KOPT-K1 (cell line): Measurements from ENCODE around the gene WDR48.

ENCODE experiments used
- H3K27ac ChIP-seq: fragments of 200-600 bp; sonication (generic); 2 replicates; pipeline ENCODE4 v1.5.1; 2016; ENCODE audit warnings: antibody characterized with exemption, mild to moderate bottlenecking, low read depth, low read length; ENCODE audit not compliant: poor library complexity, severe bottlenecking
- H3K36me3 ChIP-seq: fragments of 200-600 bp; sonication (generic); 2 replicates; pipeline ENCODE4 v1.5.1; 2017; ENCODE audit warnings: antibody characterized with exemption, mild to moderate bottlenecking, low read length, moderate library complexity; ENCODE audit not compliant: insufficient read depth
- H3K9me3 ChIP-seq: fragments of 200-600 bp; sonication (generic); 2 replicates; pipeline ENCODE4 v1.5.1; 2017; ENCODE audit warnings: antibody characterized with exemption, low read length, mild to moderate bottlenecking; ENCODE audit not compliant: insufficient read depth, poor library complexity, severe bottlenecking

WDR48 gene

DNA sequence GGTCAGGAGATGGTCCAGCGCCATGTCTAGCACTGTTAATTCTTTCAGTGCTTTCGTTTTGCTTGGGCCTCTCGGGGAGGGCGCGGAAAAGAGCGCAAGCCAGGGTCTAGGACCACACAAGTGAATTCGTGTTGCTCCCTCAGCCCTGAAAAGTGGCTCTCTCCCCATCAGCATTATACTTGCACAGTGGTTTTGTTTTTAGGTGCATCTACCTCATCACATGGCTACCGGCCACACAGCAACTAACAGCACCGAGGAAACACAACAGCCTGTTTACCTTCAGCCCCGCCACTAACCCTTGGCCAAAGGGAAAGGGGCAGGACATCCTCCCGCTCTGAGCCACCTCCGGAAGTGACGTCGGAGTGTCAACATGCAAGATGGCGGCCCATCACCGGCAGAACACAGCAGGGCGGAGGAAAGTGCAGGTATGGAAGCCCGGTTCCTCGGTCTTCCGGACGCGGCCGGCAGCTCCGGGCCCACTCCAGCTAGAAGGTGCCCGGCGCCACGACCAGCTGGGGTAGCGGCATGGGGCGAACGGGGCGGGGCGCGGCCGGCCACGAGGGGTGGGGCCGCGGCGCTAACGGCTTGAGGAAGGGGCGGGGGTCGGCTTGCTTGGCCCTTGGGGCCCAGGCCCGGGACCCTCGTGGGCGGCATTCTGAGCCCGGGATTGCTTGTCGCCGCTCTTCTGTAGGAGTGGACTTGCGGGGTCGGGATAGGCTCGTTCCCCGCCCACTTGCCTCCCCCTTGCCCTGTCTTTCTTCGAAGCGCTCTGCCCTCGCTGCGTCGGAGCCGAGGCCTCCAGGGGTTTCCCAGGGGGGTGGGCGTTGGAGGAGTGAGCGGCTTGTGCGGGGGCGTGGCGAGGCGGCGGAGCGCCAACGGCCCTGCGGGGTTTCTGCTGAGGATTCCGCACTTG is at the start of gene WDR48, which contains the start of gene SCN11A:
Gene WDR48 (plus strand): TSS at position 368 of the 913 bp plus-strand sequence. CDS start 10 bp downstream, at position 378.
Gene SCN11A (minus strand): TSS at position 296 of the 913 bp plus-strand sequence. CDS start 101,582 bp downstream, outside the sequence.
- H3K27ac ChIP-seq: peak within 1 kb of the TSS; percentile 74
- H3K9me3 ChIP-seq: no peaks in the 10 kb centered on the region
- H3K36me3 ChIP-seq: no peaks in the 10 kb centered on the region

DNA sequence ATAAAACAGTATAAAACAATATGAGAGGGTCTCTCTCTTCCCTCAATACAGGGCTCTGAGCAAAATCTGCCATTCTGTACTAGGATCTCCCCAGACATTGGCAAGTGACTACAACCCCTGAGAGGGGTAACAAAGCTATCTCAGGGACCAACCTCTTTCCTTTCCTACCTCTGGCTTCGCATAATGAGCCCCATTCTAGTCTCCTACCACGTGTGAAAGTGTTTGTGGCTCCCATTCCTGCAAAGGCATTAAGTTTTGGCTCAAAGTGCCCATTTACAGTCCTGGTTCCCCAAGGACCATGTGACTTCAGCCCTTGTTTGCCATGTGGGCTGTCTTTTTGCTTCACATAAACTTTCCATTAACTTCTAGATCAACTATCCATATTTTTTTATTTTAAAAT is 46.5 kb upstream of the WDR48 start:
- H3K9me3 ChIP-seq: no peaks in the 10 kb centered on the region
- H3K36me3 ChIP-seq: no peaks in the 10 kb centered on the region
- H3K27ac ChIP-seq: no peak overlapping the region

DNA sequence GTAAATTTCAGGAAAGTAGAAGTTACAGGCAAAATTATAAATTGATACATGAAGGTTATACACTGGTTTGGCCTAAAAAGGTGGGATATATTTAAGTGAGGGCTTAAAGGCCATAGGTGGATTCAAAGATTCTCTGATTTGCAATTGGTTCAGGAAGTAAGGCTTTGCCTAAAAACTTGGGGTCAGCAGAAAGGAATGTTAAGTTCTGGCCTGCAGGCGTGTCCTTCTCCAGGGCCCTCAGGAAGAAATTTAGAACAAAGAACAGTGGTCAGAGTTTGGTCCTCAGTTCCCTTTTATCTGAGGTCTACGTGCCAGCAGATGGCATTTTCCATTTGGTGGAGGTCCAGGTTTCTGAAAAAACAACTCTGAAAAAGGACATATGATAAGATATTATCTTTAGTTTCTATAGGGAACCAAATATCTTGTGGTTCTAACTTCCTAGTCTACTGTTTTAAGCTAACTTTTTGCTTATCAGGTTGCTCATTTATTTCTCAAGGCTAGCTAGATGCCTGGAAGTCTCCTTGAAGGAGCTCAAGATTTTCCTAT is 40.6 kb upstream of the WDR48 start:
- Histone ChIP-seq H3K9me3 (no peaks in the 10 kb centered on the region), H3K27ac (no peak overlapping the region), H3K36me3 (no peaks in the 10 kb centered on the region)

DNA sequence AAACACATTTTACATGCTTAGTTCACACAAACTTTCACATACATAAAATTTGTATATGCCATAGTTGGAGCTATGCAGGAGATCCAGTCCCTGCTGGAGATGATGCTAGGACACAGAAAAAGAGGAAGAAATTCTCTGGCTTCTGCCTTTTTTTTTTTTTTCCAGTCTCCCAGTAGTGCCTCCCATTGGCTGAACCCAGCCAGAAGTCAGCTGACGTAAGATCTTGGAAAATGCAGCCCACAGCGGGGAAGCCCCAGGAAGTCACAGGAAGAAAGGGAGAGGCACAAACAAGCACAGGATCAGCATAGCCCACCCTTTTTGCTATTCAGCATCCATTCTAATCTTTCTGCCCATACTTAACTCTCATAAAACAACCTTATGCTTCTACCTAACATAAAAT is 38.5 kb upstream of the WDR48 start:
- Histone ChIP-seq H3K36me3 (no peaks in the 10 kb centered on the region), H3K27ac (no peak overlapping the region), H3K9me3 (no peaks in the 10 kb centered on the region)

DNA sequence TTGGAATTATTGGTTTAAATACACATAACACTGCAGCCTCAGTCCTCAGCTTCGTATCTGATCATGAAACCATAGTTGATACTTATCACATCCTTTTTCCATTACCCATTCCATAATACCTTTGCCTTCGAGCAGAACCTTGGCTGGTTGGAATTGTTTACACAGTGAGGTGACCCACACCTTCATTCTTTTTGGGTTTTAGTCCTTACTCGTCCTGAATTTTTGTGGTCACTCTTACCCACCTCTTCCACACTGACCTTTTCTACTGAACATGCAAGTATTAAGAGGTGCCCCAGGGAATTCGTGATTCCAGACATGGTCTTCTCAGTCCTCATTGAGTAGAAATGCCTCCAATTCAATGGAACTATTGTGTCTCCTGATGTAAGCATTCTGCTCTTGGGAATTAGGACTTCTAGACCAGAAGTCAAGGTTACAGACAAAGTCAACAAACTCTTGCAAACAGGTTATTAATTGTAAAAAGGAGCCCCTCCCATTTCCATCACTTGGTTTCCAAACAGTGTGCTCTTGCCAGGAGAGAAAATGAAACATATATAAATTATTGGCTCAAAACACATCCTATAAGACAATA is 37.8 kb upstream of the WDR48 start:
- Histone ChIP-seq H3K27ac (no peak overlapping the region), H3K36me3 (no peaks in the 10 kb centered on the region), H3K9me3 (no peaks in the 10 kb centered on the region)

DNA sequence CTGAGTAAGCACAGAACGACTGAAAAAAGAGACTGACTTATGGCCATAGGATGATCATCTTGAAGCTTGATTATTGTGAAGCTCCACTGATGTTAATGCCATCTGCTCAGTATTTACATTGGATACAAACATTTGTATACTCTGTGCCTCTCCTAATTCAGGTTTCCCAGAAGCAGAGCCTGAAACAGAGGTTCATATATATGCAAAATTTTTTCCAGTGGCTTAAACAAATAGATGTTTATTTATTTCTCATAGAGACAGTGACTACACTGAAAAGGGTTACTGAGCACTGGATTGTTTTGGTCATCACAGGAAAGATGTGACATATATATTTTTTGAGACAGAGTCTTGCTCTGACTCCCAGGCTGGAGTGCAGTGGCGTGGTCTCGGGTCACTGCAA is 36.4 kb upstream of the WDR48 start:
- Histone ChIP-seq H3K36me3 (no peaks in the 10 kb centered on the region), H3K27ac (no peak overlapping the region), H3K9me3 (no peaks in the 10 kb centered on the region)

DNA sequence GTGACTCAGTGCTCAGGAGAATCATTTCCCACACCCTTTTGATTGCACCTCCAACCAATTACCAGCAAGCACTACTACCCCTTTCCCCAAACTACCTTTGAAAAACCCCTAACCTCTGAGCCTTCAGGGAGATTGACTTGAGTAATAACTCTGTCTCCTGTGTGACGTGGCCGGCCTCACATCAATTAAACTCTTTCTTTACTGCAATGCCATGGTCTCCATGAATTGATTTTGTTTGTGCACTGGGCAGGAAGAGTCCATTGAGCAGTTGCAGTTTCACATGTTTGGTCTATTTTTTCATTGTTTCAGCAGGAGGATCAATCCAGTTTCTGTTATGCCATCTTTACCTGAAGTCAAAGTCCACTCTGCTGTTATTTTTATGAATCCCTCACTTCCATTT is 32.5 kb upstream of the WDR48 start:
- no peaks in the 10 kb centered on the region for H3K36me3 ChIP-seq
- no peaks in the 10 kb centered on the region for H3K9me3 ChIP-seq
- H3K27ac ChIP-seq: no peak overlapping the region

DNA sequence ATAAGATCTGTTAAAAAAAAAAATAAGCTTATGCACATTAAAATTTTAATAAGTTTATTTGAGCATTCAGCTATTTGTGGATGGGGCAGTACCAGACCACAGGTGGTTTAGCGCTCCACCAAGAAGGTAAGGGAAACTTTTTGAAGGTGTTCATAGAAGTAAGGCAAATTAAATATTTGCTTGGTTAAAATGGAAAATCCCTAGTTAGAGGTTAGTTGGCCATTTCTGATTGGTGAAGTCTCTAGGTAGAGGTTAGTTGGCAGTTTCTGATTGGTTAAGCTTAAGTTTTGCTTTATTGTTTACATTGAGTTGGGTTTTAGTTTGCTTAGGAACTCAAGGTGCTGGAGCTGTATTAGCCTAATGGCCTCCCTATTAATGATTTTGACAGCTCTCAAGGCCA is 30.8 kb upstream of the WDR48 start:
- Histone ChIP-seq H3K36me3 (no peaks in the 10 kb centered on the region), H3K9me3 (no peaks in the 10 kb centered on the region), H3K27ac (no peak overlapping the region)

DNA sequence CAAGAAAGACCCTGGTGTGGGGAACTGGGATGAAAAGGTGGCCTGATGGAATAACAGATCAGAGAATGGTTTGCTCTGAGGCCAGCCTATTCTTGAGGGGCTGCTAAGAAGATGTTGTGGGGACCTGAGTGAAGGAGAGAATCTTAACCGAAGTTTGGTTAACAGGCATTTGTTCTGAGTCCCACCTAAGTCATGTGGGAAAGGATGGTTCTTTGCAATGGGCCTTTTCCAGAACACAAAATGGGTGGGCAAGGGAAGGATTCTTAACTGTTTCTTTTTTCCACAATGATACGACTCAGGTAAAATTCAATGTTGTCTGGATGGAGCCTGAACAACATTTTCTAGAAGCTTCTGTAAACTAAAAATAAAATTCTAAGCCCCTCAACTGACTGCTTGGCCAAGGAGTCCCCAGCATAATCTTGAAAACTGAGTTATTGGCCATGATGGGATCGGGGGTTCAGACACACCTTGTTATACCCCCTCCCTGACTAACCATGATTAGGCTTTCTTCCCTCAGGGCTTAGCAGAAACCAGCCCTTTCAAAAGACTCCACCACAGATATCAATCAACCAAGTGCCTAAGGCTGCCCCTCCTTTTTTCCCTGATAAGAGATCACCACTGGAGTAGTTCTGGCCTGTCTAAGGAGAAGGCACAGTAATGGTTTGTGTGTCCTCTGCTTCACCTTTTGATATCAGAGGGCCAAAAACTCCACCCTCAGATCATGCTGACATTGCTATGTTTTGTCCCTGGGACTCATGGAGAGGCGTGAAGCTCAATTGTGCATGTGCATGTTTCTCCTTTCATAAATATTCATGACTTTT is 30.1 kb upstream of the WDR48 start:
- H3K9me3 ChIP-seq: no peaks in the 10 kb centered on the region
- no peak overlapping the region for H3K27ac ChIP-seq
- no peaks in the 10 kb centered on the region for H3K36me3 ChIP-seq

DNA sequence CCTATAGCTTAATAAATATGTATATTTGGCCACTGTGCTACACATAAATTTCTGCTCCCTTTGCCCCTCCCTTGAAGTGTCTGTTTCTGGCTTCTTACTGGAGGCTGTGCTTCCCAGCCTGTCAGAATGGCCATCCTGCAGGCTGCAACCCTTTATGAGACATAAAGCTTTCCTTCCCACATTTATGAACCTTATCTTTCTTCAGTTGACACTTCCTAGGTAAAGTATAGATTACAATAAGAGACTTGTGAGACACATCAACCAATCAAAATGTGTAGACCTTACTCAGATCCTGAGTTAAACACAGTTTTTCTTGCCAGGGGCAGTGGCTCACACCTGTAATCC is 29.6 kb upstream of the WDR48 start:
- H3K36me3 ChIP-seq: no peaks in the 10 kb centered on the region
- no peak overlapping the region for H3K27ac ChIP-seq
- no peaks in the 10 kb centered on the region for H3K9me3 ChIP-seq

DNA sequence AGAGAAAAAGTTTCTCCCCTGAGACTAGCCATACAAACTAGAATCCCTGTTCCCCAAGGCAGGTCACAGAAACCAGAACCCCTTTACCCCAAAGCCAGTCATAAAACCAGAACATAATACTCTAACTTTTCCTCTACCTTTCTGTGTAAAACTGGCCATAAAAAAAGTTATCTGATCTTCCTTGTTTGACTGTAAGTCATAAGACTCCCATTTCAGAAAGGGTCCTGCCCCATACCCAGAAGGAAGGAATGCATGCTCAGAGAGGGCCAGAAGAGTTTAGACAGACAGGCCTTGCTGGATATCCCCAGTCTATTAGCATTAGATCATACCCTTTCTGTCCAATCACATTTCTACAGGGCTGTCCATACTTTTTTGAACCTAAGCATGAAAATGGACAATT is 27.3 kb upstream of the WDR48 start:
- no peaks in the 10 kb centered on the region for H3K9me3 ChIP-seq
- no peaks in the 10 kb centered on the region for H3K36me3 ChIP-seq
- H3K27ac ChIP-seq: no peak overlapping the region

DNA sequence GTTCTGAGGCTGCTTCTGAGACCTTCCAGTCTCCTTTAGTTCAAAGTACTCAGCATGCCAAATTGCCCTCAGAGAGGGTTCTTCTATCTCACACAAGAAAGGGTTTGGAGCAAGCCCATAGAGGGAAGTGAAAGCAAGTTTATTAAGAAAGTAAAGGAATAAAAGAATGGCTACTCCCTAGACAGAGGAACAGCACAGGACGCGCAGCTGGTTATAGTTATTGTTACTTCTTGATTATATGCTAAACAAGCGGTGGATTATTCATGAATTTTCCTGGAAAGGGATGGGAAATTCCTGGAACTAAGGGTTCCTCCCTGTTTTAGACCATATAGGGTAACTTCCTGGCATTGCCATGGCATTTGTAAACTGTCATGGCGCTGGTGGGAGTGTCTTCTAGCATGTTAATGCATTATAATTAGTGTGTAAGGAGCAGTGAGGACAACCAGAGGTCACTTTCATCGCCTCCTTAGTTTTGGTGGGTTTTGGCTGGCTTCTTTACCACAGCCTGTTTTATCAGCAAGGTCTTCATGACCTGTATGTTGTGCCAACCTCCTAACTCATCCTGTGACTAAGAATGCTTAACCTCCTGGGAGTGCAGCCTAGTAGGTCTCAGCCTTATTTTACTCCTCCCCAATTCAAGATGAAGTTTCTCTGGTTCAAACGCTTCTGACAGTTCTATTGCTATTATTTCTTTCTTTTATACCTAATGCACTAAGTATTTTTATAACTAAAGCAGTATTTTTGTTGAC is 26.4 kb upstream of the WDR48 start:
- no peaks in the 10 kb centered on the region for H3K9me3 ChIP-seq
- H3K36me3 ChIP-seq: no peaks in the 10 kb centered on the region
- H3K27ac ChIP-seq: no peak overlapping the region

DNA sequence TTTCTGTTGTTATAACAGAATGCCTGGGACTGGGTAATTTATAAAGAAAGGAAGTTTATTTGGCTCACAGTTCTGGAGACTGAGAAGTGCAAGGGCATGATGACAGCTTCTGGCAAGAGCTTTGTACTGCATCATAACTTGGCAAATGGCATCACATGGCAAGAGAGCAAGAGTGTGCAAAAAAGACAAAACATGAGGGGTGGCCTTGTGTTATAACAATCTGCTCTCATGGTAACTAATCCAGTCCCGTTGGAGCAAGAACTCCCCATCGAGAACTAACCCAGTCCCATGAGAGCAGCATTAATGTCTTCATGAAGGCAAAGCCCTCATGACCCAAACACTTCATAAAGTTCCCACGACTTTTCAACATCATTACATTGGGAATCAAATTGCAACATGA is 23.3 kb upstream of the WDR48 start:
- no peaks in the 10 kb centered on the region for H3K9me3 ChIP-seq
- no peaks in the 10 kb centered on the region for H3K36me3 ChIP-seq
- no peak overlapping the region for H3K27ac ChIP-seq

DNA sequence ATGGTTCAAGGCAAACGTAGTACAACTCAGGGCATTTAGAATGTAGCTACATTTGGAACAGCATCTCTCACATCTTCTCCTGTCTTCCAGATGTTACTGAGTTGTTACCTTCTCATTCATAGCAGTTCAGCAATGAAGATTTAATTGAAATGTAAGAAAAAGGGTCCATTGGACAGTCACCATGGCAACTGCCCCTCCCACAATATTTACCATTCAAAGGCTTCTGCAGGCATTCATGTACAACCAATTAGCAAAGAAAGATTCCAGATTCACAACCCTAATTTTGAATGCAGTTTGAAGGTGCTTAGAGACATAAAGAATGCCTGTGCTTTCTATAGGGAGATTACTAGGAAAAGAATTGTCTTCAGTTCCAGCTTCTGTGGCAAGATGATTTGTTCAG is 22.3 kb upstream of the WDR48 start:
- H3K9me3 ChIP-seq: no peaks in the 10 kb centered on the region
- H3K36me3 ChIP-seq: no peaks in the 10 kb centered on the region
- H3K27ac ChIP-seq: no peak overlapping the region
